ENCODE results near the gene SPECC1.

SPECC1 gene

GRCh38 chr17:20293501-20293900 is 284.3 kb downstream of the SPECC1 start:
- Histone ChIP-seq H3K9me3 (ENCODE audit: control insufficient read depth in 1 of 2, low read length in 2 of 2) (no peaks in the 10 kb centered on the region), H3K4me1 (ENCODE audit: control insufficient read depth in 1 of 2, insufficient read depth in 2 of 2, low read length in 2 of 2) (no peaks in the 10 kb centered on the region), H3K27me3 (ENCODE audit: control insufficient read depth in 1 of 2, insufficient read depth in 2 of 2, low read length in 2 of 2) (no peaks in the 10 kb centered on the region), H3K36me3 (ENCODE audit: control insufficient read depth in 1 of 2, insufficient read depth in 2 of 2, low read length in 2 of 2) (no peaks in the 10 kb centered on the region), H3K27ac (ENCODE audit: low read depth, low read length) (no peak overlapping the region), H3K9ac (ENCODE audit: low read depth in 1 of 2, low read length in 2 of 2) (no peak overlapping the region), H3K4me3 (ENCODE audit: low read depth in 1 of 2, low read length in 2 of 2) (no peak overlapping the region)

GRCh38 chr17:20294120-20294519 is 285.0 kb downstream of the SPECC1 start:
- no peaks in the 10 kb centered on the region for H3K36me3 ChIP-seq (ENCODE audit: control insufficient read depth in 1 of 2, insufficient read depth in 2 of 2, low read length in 2 of 2)
- H3K27ac ChIP-seq (ENCODE audit: low read depth, low read length) = no peak overlapping the region
- H3K4me3 ChIP-seq (ENCODE audit: low read depth in 1 of 2, low read length in 2 of 2) = no peak overlapping the region
- H3K9me3 ChIP-seq (ENCODE audit: control insufficient read depth in 1 of 2, low read length in 2 of 2) = no peaks in the 10 kb centered on the region
- no peaks in the 10 kb centered on the region for H3K27me3 ChIP-seq (ENCODE audit: control insufficient read depth in 1 of 2, insufficient read depth in 2 of 2, low read length in 2 of 2)
- no peak overlapping the region for H3K9ac ChIP-seq (ENCODE audit: low read depth in 1 of 2, low read length in 2 of 2)
- no peaks in the 10 kb centered on the region for H3K4me1 ChIP-seq (ENCODE audit: control insufficient read depth in 1 of 2, insufficient read depth in 2 of 2, low read length in 2 of 2)

- no peaks in the 10 kb centered on the region for H3K4me1 ChIP-seq (ENCODE audit: control insufficient read depth in 1 of 2, insufficient read depth in 2 of 2, low read length in 2 of 2)
- H3K4me3 ChIP-seq (ENCODE audit: low read depth in 1 of 2, low read length in 2 of 2) = no peak overlapping the region
- H3K36me3 ChIP-seq (ENCODE audit: control insufficient read depth in 1 of 2, insufficient read depth in 2 of 2, low read length in 2 of 2) = no peaks in the 10 kb centered on the region
- no peak overlapping the region for H3K9ac ChIP-seq (ENCODE audit: low read depth in 1 of 2, low read length in 2 of 2)
- H3K27ac ChIP-seq (ENCODE audit: low read depth, low read length) = no peak overlapping the region
- H3K9me3 ChIP-seq (ENCODE audit: control insufficient read depth in 1 of 2, low read length in 2 of 2) = no peaks in the 10 kb centered on the region
- H3K27me3 ChIP-seq (ENCODE audit: control insufficient read depth in 1 of 2, insufficient read depth in 2 of 2, low read length in 2 of 2) = no peaks in the 10 kb centered on the region
Measured at GRCh38 chr17:20299013-20299412, 289.9 kb downstream of the SPECC1 start.

- H3K4me3 ChIP-seq (ENCODE audit: low read depth in 1 of 2, low read length in 2 of 2) = no peak overlapping the region
- peaks cover 0 to 4% of the 10 kb centered on the region in 2 donors for H3K9me3 ChIP-seq (ENCODE audit: control insufficient read depth in 1 of 2, low read length in 2 of 2)
- H3K27ac ChIP-seq (ENCODE audit: low read depth, low read length) = no peak overlapping the region
- H3K4me1 ChIP-seq (ENCODE audit: control insufficient read depth in 1 of 2, insufficient read depth in 2 of 2, low read length in 2 of 2) = no peaks in the 10 kb centered on the region
- no peaks in the 10 kb centered on the region for H3K27me3 ChIP-seq (ENCODE audit: control insufficient read depth in 1 of 2, insufficient read depth in 2 of 2, low read length in 2 of 2)
- H3K36me3 ChIP-seq (ENCODE audit: control insufficient read depth in 1 of 2, insufficient read depth in 2 of 2, low read length in 2 of 2) = no peaks in the 10 kb centered on the region
- H3K9ac ChIP-seq (ENCODE audit: low read depth in 1 of 2, low read length in 2 of 2) = no peak overlapping the region
Measured at GRCh38 chr17:20300436-20300934, 291.3 kb downstream of the SPECC1 start.

- no peaks in the 10 kb centered on the region for H3K4me1 ChIP-seq (ENCODE audit: control insufficient read depth in 1 of 2, insufficient read depth in 2 of 2, low read length in 2 of 2)
- H3K27ac ChIP-seq (ENCODE audit: low read depth, low read length) = no peak overlapping the region
- H3K9ac ChIP-seq (ENCODE audit: low read depth in 1 of 2, low read length in 2 of 2) = no peak overlapping the region
- H3K27me3 ChIP-seq (ENCODE audit: control insufficient read depth in 1 of 2, insufficient read depth in 2 of 2, low read length in 2 of 2) = no peaks in the 10 kb centered on the region
- H3K9me3 ChIP-seq (ENCODE audit: control insufficient read depth in 1 of 2, low read length in 2 of 2) = peaks cover 8 to 13% of the 10 kb centered on the region in 2 donors
- H3K4me3 ChIP-seq (ENCODE audit: low read depth in 1 of 2, low read length in 2 of 2) = no peak overlapping the region
- peaks cover 7 to 8% of the 10 kb centered on the region in 2 donors for H3K36me3 ChIP-seq (ENCODE audit: control insufficient read depth in 1 of 2, insufficient read depth in 2 of 2, low read length in 2 of 2)
Measured at GRCh38 chr17:20302246-20302917, 293.2 kb downstream of the SPECC1 start.

- Histone ChIP-seq H3K27me3 (ENCODE audit: control insufficient read depth in 1 of 2, insufficient read depth in 2 of 2, low read length in 2 of 2) (no peaks in the 10 kb centered on the region), H3K4me3 (ENCODE audit: low read depth in 1 of 2, low read length in 2 of 2) (no peak overlapping the region), H3K4me1 (ENCODE audit: control insufficient read depth in 1 of 2, insufficient read depth in 2 of 2, low read length in 2 of 2) (no peaks in the 10 kb centered on the region), H3K36me3 (ENCODE audit: control insufficient read depth in 1 of 2, insufficient read depth in 2 of 2, low read length in 2 of 2) (peaks cover 9 to 13% of the 10 kb centered on the region in 2 donors), H3K27ac (ENCODE audit: low read depth, low read length) (no peak overlapping the region), H3K9ac (ENCODE audit: low read depth in 1 of 2, low read length in 2 of 2) (no peak overlapping the region), H3K9me3 (ENCODE audit: control insufficient read depth in 1 of 2, low read length in 2 of 2) (peaks cover 9 to 15% of the 10 kb centered on the region in 2 donors)
Measured at GRCh38 chr17:20304961-20305360, 295.8 kb downstream of the SPECC1 start.

- no peak overlapping the region for H3K4me3 ChIP-seq (ENCODE audit: low read depth in 1 of 2, low read length in 2 of 2)
- no peaks in the 10 kb centered on the region for H3K27me3 ChIP-seq (ENCODE audit: control insufficient read depth in 1 of 2, insufficient read depth in 2 of 2, low read length in 2 of 2)
- no peak overlapping the region for H3K27ac ChIP-seq (ENCODE audit: low read depth, low read length)
- no peak overlapping the region for H3K9ac ChIP-seq (ENCODE audit: low read depth in 1 of 2, low read length in 2 of 2)
- H3K9me3 ChIP-seq (ENCODE audit: control insufficient read depth in 1 of 2, low read length in 2 of 2) = peaks cover 9 to 15% of the 10 kb centered on the region in 2 donors
- peaks cover 9 to 13% of the 10 kb centered on the region in 2 donors for H3K36me3 ChIP-seq (ENCODE audit: control insufficient read depth in 1 of 2, insufficient read depth in 2 of 2, low read length in 2 of 2)
- H3K4me1 ChIP-seq (ENCODE audit: control insufficient read depth in 1 of 2, insufficient read depth in 2 of 2, low read length in 2 of 2) = no peaks in the 10 kb centered on the region
Measured at GRCh38 chr17:20306924-20307323, 297.8 kb downstream of the SPECC1 start.

- Histone ChIP-seq H3K27ac (ENCODE audit: low read depth, low read length) (no peak overlapping the region), H3K27me3 (ENCODE audit: control insufficient read depth in 1 of 2, insufficient read depth in 2 of 2, low read length in 2 of 2) (no peaks in the 10 kb centered on the region), H3K36me3 (ENCODE audit: control insufficient read depth in 1 of 2, insufficient read depth in 2 of 2, low read length in 2 of 2) (peaks cover 9 to 13% of the 10 kb centered on the region in 2 donors), H3K9ac (ENCODE audit: low read depth in 1 of 2, low read length in 2 of 2) (no peak overlapping the region), H3K4me1 (ENCODE audit: control insufficient read depth in 1 of 2, insufficient read depth in 2 of 2, low read length in 2 of 2) (no peaks in the 10 kb centered on the region), H3K4me3 (ENCODE audit: low read depth in 1 of 2, low read length in 2 of 2) (no peak overlapping the region), H3K9me3 (ENCODE audit: control insufficient read depth in 1 of 2, low read length in 2 of 2) (peaks cover 9 to 15% of the 10 kb centered on the region in 2 donors)
Measured at GRCh38 chr17:20307326-20307910, 298.3 kb downstream of the SPECC1 start.

- Histone ChIP-seq H3K9me3 (ENCODE audit: control insufficient read depth in 1 of 2, low read length in 2 of 2) (peaks cover 9 to 11% of the 10 kb centered on the region in 2 donors), H3K36me3 (ENCODE audit: control insufficient read depth in 1 of 2, insufficient read depth in 2 of 2, low read length in 2 of 2) (peaks cover 9 to 13% of the 10 kb centered on the region in 2 donors), H3K27me3 (ENCODE audit: control insufficient read depth in 1 of 2, insufficient read depth in 2 of 2, low read length in 2 of 2) (no peaks in the 10 kb centered on the region), H3K9ac (ENCODE audit: low read depth in 1 of 2, low read length in 2 of 2) (no peak overlapping the region), H3K27ac (ENCODE audit: low read depth, low read length) (no peak overlapping the region), H3K4me3 (ENCODE audit: low read depth in 1 of 2, low read length in 2 of 2) (no peak overlapping the region), H3K4me1 (ENCODE audit: control insufficient read depth in 1 of 2, insufficient read depth in 2 of 2, low read length in 2 of 2) (no peaks in the 10 kb centered on the region)
Measured at GRCh38 chr17:20310481-20310880, 301.3 kb downstream of the SPECC1 start.

GRCh38 chr17:20313306-20313705 is 304.1 kb downstream of the SPECC1 start:
- Histone ChIP-seq H3K27me3 (ENCODE audit: control insufficient read depth in 1 of 2, insufficient read depth in 2 of 2, low read length in 2 of 2) (no peaks in the 10 kb centered on the region), H3K36me3 (ENCODE audit: control insufficient read depth in 1 of 2, insufficient read depth in 2 of 2, low read length in 2 of 2) (no peaks in the 10 kb centered on the region), H3K4me1 (ENCODE audit: control insufficient read depth in 1 of 2, insufficient read depth in 2 of 2, low read length in 2 of 2) (no peaks in the 10 kb centered on the region), H3K4me3 (ENCODE audit: low read depth in 1 of 2, low read length in 2 of 2) (no peak overlapping the region), H3K9ac (ENCODE audit: low read depth in 1 of 2, low read length in 2 of 2) (no peak overlapping the region), H3K27ac (ENCODE audit: low read depth, low read length) (no peak overlapping the region), H3K9me3 (ENCODE audit: control insufficient read depth in 1 of 2, low read length in 2 of 2) (no peaks in the 10 kb centered on the region)

All from duodenal mucosa (tissue), 2 donors.